Hematopoietic multipotent progenitor cell treated with erythropoietin and hydrocortisone succinate and interleukin-3 and kit ligand, for 17 days (in vitro differentiated cells): ENCODE measurements around the gene PLA2R1.
"Not testable (repeated sequence)": the region's sequence is repeated elsewhere in the genome, so short reads cannot be mapped to it uniquely, and the experiment has no call there.

Experiments used
- DNase-seq: peaks from one replicate; pipeline ENCODE4 v3.0.0-alpha.2; 2015; ENCODE audit warnings: low spot score

Gene PLA2R1

DNA sequence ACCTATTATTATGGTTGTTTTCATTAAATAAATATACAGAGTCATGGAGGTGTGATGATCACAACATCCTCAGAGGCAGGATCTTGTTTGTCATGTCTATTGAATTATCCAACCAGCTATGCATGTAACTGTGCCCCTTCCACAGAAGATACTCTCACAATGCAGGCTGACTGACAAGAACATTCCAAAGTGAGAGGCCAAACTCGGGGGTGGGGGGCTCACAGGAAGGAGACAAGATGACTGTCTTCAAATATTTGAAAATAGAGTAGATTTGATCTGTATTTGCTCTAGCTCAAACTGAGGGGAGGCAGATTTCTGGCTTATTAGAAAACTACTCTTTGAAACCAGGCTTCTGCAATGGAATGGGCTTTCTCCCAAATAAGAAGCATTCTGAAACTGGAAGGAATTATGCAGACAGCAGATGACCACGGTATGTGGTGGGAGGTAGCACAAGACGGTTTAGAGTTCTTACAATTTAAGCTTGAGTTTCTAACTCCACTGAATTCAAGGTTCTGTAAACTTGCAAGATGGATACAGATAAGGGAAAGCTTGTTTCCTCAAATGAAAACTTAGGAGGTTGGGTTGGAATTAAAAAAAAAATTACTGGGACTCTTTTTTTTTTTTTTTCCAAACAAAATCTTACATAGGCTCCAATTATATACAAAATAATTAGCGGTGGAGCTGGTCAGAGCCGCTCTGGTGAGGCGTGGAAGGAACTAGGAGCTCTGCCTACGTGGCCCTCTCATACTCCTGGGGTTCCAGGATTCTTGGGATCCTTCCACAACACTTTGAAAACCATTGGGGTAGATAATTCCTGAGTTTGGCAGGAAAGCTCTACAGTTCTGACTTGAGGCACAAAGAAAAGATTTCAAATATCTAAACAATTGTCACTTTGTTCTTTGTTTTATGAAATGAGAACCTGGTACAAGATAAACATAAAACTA is 79.3 kb downstream of the PLA2R1 start:
- no peak for DNase-seq

DNA sequence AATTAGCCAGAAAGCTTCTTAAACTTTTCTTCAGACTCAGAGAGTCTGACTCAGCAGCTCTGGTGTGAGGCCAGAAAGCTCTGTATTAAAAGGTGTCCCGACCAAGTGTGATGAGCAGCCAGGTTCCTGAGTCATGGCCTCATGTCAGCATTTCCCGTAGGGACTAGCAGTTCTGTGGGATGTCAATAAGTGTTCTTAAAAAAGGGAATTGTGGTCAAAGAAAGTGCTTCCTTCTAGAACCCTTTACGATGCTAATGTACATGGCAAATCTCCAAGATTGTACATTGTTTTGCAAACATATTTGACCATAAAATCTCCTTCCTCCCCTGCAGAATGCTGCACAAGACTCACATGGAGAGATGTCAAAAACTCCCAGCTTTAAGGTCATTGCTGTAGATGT is 80.1 kb downstream of the PLA2R1 start:
- no peak for DNase-seq

DNA sequence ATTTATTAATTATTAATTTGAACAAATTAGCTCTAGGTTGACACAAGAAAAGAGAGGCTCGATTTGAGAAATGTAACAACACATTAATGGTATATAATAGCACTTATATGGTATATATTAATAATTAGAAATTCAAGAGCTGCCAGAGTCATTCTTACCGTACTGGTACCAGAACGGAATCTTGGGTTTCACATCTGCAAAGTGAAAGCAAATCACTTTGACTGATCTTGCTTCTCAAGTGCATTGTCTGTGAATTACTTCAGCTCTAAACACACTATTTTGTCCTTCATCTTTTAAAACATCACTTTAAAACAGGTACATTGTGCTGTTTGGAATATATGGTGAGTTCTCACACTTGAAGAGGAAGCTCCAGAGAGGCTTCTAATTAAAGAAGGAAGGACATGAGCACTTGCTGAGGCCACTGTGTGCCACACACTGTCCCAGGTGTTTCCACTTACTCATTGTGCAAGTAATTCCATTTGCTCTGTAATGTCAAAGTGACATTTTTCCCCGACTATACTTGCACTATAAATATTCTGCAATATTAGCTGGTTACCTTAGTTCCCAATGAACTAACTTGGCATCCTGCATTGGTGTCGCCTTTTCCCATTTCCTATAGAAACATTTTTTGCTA is 85.8 kb downstream of the PLA2R1 start:
- DNase-seq: no peak

DNA sequence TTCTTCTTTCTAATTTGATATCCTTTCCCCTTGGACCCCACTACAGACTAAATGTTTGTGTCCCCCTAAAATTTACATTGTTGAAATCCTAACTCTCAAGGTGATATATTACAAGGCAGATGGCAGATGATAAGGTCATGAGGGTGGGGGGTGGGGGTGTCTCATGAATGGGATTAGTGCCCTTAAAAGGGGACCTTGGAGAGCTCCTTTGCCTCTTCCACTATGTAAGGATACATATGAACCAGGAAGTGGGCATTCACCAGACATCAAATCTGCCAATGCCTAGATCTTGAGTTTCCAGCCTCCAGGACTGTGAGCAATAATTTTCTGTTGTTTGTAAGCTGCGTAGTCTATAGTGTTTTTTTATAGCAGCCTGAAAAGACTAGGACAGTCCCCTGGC is 89.1 kb downstream of the PLA2R1 start:
- DNase-seq: no peak

DNA sequence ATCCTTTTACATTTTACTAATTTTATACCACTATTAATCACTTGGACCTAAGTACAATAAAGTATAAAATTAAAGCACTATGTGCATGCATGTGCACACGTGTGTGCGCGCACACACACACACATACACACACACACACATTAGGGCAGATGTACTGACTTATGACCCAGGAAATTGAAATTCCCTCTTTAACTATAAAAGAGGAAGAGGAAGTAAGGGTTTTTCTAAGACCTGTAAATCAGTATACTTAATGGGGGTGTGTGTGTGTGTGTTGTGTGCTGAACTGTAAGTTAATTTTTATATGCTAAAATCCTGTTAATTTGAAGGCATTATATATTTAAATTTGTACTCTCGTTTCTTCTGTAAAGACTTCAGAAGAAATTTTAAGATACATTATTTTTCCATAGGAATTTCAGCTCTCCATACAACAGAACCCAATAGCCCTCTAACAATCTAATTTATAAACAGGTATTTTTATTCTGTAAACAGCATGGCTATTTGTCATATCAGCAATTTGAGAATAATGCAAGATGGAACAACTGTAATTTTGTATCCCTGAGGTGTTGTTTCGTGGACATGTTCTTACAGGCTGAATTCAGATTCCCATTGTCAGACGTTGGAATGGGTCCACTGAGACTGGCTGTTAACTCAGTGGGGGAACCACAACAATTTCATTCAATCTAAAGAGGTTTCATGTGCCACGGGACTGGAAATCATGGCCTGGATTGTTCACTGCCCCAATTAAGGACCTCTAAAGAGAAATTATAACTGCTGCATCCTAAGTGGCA is 90.9 kb downstream of the PLA2R1 start:
- no peak for DNase-seq

DNA sequence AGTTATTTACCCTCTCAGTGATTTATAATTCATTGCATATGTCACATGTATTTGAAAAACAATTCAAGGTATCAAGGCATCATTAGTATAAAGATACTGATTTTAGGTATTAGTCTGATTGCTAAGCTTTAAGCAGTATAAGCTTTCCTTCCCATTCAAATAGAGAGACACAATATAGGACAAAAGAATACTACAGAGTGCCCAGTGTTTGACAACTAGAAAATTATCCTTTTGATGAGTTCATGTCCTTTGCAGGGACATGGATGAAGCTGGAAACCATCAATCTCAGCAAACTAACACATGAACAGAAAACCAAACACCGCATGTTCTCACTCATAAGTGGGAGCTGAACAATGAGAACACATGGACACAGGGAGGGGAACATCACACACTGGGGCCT is 91.9 kb downstream of the PLA2R1 start:
- not testable (repeated sequence) for DNase-seq

DNA sequence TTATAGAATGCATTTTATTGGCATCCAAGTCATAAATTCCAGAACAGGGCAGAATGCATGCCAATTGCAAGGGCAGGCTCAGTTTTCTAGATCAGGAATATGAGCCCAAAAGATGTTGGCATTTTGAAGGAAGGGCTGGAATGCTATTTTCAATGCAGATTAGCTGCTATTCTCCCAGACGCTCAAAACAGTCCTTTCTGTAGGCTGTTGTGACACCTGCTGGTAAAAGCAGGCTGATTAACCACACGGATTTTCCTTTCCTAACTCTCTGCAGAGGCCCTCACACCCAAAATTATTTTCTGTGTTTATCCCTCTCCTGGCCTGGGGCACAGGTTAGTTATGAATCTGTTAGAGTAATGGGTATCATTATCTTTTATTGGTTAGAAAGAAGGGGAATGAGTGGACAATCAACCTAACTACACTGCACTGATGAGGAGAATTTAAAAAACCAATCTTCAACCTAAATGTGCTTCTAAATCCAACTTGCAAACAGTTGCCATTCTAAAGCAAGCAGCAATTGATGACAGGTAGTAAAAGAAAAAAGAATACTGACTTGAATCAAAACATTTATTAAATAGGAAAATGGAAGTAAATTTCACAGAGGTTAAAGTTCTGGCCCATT is 94.0 kb downstream of the PLA2R1 start:
- no peak for DNase-seq

DNA sequence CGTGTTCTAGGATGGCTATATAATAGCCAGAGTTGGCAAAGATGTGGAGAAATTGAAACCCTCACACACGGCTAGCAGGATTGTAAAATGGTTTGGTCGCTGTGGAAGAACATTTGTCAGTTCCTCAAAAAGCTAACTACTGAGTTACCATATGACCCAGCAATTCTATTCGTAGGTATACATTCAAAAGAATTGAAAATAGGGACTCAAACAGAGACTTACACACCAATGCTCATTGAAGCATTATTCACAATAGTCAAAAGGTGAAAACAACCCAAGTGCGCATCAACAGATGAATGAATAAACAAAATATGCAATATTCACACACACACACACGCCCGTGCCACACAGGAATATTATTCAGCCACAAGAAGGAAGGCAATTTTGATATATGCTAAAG is 98.7 kb downstream of the PLA2R1 start:
- DNase-seq: no peak

DNA sequence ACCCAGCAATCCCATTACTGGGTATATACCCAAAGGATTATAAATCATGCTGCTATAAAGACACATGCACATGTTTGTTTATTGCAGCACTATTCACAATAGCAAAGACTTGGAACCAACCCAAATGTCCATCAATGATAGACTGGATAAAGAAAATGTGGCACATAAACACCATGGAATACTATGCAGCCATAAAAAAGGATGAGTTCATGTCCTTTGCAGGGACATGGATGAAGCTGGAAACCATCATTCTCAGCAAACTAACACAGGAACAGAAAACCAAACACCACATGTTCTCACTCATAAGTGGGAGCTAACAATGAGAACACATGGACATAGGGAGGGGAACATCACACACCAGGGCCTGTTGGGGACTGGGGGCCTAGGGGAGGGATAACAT is 99.9 kb downstream of the PLA2R1 start:
- DNase-seq: not testable (repeated sequence)

DNA sequence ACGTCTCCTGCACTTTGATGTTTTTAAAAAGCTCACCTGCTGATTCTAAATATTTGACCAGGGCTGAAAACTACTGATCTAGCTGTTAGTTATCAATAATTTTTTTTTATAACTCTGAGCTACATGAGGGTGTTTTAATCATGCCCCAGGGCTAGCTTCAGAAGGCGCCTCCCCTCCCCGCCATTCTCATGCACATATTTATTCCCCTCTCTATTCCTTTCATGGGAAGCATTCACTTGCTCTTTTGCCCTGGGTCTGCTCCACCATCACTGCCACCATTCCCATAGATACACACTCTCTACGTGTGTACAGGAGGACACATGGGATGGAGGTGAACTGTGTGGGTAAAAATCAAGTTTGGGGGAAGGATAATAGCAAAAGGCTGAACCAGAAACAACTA is 101.0 kb downstream of the PLA2R1 start:
- DNase-seq: no peak

DNA sequence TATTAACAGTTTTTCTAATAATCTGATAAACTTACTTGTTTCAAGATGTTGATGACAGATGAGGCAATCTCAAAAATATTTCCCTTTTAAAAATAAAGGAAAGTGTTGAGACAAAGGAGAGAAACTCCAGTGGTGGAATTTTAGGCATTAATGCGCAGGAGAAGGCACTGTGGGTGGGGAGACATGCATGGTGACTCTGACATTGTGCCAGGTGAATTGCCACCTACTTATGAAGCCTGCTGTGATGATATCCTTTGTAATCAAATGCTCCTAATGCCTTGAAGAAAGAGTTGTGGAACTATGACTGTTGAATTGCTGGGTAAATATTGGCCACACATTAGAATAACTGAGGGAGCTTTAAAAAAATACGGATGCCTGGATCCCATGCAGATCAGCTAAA is 101.4 kb downstream of the PLA2R1 start:
- no peak for DNase-seq

DNA sequence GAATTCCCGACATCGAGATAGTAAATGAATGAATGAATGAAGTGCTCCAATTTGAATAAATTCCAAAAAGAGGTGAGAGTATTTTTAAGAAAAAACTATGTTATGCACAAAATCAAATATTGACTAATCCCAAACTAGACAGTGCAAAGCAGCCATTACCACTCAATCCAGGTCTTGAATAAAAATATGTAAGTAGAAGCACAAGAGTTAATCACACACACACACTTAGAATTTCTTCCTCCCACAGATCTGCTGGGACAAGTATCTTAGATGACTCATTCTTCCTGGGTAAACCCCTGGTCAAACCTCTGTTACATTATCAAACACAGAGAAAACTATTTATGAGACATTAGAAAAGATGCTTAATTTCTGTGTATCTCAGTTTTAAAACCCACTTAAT is 102.0 kb downstream of the PLA2R1 start:
- no peak for DNase-seq

DNA sequence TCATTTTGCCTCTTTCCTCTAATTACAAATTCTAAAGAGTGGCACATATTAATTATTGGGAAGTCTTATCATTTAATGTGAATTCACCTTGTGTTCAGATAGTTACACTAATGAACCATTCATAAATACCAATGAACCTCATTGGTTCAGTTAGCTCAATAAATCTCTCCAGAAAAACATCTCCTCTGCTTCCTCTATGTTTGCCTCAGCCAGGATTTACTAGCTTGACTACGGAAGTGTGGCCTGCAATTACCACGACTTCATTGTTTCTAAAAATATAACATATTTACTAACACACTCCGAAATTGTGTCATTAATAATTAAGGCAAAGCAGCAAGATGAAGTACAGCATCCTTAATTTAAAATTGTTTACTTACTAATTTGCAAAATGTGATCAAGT is 103.3 kb downstream of the PLA2R1 start:
- no peak for DNase-seq

DNA sequence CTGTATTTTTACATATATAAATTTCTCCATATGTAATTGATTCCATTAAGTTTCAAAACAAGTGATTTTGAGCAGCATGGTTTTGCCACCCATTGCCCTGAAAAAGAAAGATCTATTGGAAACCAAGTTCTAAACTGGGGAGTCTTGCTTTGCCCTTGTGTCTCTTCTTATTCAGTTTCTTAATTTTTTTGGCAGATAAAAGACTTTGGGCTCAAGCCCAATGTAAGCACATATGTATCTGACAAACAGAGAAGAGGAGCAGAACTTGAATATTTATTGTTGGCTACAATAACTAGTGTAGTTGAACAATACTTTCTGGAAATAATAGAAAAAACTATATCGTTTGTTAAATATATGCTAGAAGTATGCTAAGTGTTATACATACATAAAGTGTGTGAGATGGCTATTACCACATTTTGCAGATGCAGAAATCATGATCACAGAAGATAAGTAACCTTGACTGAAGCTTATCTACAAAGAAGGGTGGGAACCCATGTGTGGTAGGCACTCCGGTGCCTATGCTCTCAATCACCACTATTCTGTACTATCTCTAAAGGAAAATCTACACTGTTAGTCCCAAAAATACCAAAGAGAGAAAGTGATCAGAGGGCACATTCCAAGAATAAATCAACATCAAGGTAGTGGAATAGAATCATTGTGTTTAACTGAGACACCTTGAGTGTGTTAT is 109.1 kb downstream of the PLA2R1 start:
- DNase-seq: no peak

DNA sequence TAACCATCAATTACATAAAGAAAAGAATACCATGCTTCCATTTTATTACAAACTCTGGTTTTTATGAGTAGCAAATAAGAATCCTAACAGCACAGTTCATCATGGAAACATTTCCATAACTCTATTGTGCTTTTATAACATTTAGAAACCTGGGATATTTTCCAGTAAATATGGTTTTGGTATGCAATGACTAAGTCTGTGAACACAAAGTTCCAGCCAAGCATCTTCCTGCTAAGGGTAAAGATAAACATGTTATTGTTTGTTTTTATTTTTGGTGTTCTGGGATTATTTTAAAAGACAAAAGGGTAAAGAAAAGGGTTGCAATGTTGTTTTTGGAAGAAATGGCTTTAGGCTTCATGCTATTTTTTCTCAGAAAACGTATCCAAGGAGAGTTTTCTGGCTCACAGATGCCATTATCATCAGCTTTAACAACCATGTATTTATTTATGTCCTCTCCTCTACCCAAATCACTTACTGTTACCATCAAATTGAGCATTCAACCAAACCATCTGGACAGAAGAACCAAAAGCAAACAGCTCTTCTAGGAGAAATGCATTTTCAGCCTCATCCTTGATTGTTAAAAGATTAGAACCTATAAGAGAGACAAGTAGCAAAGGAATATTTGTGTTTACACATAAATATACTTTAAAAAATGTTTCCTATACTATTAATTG is 116.0 kb downstream of the PLA2R1 start:
- no peak for DNase-seq

DNA sequence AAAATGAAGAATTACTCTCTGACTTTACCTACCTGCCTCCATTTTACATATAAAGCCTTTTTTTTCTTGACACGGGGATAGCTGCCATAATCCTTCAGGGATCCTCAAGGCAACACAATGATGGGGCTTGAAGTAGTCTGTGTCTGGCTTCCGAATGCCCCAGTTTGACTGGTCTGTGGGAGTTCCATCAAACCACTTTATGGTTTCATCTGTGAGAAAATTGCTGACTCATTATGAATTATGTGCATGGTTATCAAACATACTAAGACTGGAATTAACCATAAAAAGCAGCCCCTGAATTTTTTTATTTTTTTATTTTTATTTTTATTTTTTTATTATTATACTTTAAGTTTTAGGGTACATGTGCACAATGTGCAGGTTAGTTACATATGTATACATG is 117.5 kb downstream of the PLA2R1 start:
- DNase-seq: no peak

DNA sequence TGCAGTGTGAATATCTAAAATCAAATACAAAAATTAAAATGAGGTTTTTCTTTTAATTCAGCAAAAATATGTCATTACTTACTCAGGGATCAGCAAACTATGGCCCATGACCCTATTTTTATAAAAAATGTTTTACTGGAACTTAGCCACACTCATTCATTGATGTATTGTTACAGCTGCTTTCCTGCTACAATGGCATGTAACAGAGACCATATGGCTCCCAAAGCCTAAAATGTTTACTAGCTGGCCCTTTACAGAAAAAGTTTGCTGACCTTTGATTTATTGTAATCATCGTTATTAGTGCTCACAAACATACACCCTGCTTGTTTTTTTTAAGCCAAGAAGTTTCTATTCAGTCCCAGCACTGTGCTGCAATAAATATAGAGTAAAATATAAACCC is 120.3 kb downstream of the PLA2R1 start:
- no peak for DNase-seq

DNA sequence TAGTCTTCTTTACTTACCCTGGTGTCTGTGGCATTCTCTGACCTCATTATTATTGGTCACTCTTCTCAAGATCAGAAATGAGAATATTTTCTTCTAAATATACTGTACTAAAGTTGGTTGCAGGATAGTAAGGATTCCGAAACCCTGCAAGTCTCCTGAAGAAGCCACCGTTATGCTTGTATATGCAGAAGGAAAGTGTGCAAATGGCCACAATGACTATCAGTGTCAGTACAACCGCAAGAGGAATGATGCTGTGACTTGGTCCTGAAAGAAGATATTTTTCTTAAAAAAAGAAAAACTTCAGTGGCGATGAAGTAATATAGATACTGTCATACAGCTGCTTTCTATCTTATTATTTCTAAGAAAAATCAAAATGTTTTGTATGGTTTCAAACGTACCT is 120.7 kb downstream of the PLA2R1 start:
- no peak for DNase-seq

DNA sequence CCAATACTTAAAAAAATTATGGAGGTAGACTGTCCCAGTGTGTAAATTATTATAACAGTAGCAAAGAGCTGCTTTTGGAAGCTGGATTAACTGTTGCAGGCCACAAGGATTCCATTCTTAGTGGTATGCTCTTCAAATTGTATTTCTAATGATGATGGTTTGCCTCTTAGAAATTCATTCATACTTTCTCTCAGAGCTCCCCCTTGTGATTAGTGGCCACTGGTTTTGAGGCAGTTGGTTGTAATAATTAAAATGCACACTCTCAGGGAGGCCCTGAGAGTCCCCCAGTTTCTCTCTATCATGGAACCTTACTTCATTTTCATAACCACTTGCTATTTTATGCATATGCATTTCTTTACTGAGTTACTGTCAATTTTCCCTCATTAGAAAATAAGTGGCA is 122.5 kb downstream of the PLA2R1 start:
- no peak for DNase-seq

DNA sequence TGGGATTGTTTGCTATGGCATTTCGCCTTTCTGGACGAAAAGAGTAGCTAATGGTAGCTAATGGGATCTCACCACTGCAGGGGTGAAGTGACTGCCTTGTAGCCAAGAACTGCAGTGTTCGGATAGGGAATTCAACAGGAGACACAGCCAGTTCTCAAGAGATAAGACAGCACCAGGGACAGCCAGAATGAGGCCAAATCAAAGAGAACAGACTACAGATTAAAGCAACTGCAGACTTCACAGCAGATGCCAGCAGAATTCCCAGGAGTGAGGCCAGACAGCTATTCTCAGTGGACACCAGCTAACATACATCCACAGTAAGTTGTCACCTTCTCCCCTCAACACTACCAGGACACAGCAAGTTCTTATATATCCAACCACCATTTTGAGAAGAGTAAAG is 124.0 kb downstream of the PLA2R1 start:
- DNase-seq: no peak

DNA sequence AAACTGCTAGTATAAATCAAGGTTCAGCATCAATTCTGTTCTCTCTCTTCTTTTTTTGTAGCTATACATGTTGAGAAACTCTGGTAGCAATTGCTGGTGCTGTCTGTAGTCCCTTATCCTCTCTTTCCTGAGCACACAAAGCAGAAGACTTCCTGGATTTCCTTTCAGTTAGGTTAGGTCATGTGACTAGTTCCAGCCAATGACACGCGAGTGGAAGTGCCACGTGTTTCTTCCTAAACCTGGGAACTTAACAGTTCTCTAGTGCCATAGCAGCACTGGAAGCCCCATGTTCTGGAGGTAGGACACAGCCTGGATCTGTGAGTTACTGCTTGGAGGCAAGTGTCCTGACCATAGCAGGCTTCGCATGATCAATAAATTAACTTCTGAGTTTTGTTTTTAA is 125.9 kb downstream of the PLA2R1 start:
- DNase-seq: no peak
